HL-60 (cell line): ENCODE measurements around the gene BLOC1S2.

ENCODE experiments used
- DNase-seq, 2 experiments: peaks; one replicate each; pipeline ENCODE4 v3.0.0-alpha.2; 2010 to 2020; ENCODE audit warnings: low read depth in 1 of 2, low spot score in 1 of 2
- H3K27ac ChIP-seq: fragments of 250-450 bp; sonication (Bioruptor Pico); replicated peaks from 2 replicates; pipeline ENCODE4 v1.5.1; 2020; ENCODE audit warnings: mild to moderate bottlenecking, moderate library complexity
- H3K27me3 ChIP-seq: fragments of 250-450 bp; sonication (Bioruptor Pico); 2 replicates; pipeline ENCODE4 v1.5.1; 2021; ENCODE audit warnings: mild to moderate bottlenecking, moderate library complexity; ENCODE audit not compliant: insufficient read depth, poor library complexity, severe bottlenecking
- H3K4me3 ChIP-seq: replicated peaks from 2 replicates; pipeline ENCODE4 v1.5.1; 2011; ENCODE audit warnings: mild to moderate bottlenecking, control low read depth, low read length; ENCODE audit not compliant: insufficient read depth
- GABPA ChIP-seq: IDR thresholded peaks from 2 replicates; pipeline ENCODE4 v1.6.1; 2012; ENCODE audit warnings: low read depth
- POLR2AphosphoS5 ChIP-seq: IDR thresholded peaks from 2 replicates; pipeline ENCODE4 v1.6.1; 2012; ENCODE audit warnings: low read depth
- SPI1 ChIP-seq: IDR thresholded peaks from 2 replicates; pipeline ENCODE4 v1.6.1; 2012; ENCODE audit warnings: low read depth, mild to moderate bottlenecking, borderline replicate concordance
- TF ChIP-seq, protein P1 (sequence below): IDR thresholded peaks from one replicate; pipeline ENCODE4 v1.5.1; 2011; ENCODE audit warnings: low read length, control low read depth, inconsistent platforms; ENCODE audit not compliant: insufficient read depth
- TF ChIP-seq, protein P2 (sequence below): IDR thresholded peaks from 2 replicates; pipeline ENCODE4 v1.6.1; 2012; ENCODE audit warnings: low read depth; ENCODE audit not compliant: insufficient replicate concordance

Gene BLOC1S2

DNA sequence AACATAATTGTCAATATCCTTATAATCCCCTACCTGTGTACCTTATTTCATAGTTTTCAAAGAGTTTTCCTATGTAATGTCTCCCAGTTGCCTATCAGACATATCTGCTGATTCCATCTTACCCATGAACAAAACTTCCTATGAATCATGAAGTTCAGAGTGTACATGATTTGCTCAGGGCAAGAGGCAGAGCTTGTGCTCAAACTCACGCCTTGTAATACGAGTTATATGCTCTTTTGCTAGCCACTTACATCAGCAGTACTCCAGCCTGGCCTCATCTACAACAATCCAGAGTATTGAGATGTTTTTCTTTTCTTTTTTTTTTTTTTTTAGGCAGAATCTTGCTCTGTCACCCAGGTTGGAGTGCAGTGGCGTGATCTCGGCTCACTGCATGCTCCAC, 31.7 kb upstream of the BLOC1S2 start:
- Histone ChIP-seq H3K27ac (no peak overlapping the region), H3K27me3 (no peaks in the 10 kb centered on the region), H3K4me3 (no peak overlapping the region)
- TF ChIP-seq, protein P1, sequence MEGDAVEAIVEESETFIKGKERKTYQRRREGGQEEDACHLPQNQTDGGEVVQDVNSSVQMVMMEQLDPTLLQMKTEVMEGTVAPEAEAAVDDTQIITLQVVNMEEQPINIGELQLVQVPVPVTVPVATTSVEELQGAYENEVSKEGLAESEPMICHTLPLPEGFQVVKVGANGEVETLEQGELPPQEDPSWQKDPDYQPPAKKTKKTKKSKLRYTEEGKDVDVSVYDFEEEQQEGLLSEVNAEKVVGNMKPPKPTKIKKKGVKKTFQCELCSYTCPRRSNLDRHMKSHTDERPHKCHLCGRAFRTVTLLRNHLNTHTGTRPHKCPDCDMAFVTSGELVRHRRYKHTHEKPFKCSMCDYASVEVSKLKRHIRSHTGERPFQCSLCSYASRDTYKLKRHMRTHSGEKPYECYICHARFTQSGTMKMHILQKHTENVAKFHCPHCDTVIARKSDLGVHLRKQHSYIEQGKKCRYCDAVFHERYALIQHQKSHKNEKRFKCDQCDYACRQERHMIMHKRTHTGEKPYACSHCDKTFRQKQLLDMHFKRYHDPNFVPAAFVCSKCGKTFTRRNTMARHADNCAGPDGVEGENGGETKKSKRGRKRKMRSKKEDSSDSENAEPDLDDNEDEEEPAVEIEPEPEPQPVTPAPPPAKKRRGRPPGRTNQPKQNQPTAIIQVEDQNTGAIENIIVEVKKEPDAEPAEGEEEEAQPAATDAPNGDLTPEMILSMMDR: no peak
- TF ChIP-seq, protein P2, sequence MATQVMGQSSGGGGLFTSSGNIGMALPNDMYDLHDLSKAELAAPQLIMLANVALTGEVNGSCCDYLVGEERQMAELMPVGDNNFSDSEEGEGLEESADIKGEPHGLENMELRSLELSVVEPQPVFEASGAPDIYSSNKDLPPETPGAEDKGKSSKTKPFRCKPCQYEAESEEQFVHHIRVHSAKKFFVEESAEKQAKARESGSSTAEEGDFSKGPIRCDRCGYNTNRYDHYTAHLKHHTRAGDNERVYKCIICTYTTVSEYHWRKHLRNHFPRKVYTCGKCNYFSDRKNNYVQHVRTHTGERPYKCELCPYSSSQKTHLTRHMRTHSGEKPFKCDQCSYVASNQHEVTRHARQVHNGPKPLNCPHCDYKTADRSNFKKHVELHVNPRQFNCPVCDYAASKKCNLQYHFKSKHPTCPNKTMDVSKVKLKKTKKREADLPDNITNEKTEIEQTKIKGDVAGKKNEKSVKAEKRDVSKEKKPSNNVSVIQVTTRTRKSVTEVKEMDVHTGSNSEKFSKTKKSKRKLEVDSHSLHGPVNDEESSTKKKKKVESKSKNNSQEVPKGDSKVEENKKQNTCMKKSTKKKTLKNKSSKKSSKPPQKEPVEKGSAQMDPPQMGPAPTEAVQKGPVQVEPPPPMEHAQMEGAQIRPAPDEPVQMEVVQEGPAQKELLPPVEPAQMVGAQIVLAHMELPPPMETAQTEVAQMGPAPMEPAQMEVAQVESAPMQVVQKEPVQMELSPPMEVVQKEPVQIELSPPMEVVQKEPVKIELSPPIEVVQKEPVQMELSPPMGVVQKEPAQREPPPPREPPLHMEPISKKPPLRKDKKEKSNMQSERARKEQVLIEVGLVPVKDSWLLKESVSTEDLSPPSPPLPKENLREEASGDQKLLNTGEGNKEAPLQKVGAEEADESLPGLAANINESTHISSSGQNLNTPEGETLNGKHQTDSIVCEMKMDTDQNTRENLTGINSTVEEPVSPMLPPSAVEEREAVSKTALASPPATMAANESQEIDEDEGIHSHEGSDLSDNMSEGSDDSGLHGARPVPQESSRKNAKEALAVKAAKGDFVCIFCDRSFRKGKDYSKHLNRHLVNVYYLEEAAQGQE: no peak
- TF ChIP-seq GABPA: no peak
- no peak for TF ChIP-seq POLR2AphosphoS5
- TF ChIP-seq SPI1: no peak
- no peak for DNase-seq

DNA sequence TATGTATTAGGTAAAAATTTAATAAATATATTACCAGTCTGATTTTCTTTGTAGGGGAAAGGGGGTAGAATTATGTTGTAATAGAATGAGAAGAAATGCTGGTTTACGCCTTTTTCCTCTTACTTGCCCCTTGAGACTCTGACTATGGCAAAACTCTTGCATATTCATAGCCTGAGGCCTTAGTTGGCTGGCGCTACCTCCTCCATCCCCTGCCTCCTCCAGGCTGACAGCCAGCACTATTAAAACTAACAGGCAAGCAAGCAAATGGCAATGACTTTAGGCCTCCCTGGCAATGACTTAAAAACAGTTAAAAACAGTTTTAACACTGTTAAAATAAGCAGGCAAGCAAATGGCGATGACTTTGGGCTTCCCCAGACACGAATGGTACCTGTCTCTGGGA, 29.1 kb upstream of the BLOC1S2 start:
- Histone ChIP-seq H3K27me3 (no peaks in the 10 kb centered on the region), H3K4me3 (no peak overlapping the region), H3K27ac (no peak overlapping the region)
- no peak for DNase-seq
- TF ChIP-seq, protein P1: no peak
- TF ChIP-seq, protein P2: no peak
- TF ChIP-seq SPI1 (no peak), POLR2AphosphoS5 (no peak), GABPA (no peak)

DNA sequence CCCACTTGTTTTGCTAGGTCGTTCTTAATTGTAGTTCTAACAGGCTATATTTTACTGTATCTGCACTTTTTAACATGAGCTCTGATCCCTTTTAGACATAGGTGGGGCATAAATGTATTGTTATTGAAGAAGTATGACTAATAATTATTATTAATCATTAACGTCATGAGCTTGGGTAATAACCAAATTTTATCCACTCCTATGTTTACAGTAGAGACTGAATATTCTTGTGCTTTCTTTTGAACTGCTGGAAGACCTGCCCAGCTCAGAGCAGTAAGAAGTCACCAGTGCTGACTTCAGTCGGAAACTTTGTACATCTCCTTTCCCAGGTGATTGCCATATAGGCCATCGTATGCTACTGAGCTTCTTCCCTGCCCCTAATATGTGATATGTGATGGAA, 24.8 kb upstream of the BLOC1S2 start:
- no peak for DNase-seq
- Histone ChIP-seq H3K4me3 (no peak overlapping the region), H3K27me3 (no peaks in the 10 kb centered on the region), H3K27ac (no peak overlapping the region)
- TF ChIP-seq, protein P2: no peak
- TF ChIP-seq SPI1 (no peak), POLR2AphosphoS5 (no peak), GABPA (no peak)
- TF ChIP-seq, protein P1: no peak
